ENCODE data around the gene NFATC3. TPM values are rescaled to one million over a fixed set of nuclear protein-coding genes. Genes with fewer than 3 reads are reported as not detected.

Gene NFATC3
- total RNA-seq, 1 experiment from 2014 or later = 33.0 TPM

DNA sequence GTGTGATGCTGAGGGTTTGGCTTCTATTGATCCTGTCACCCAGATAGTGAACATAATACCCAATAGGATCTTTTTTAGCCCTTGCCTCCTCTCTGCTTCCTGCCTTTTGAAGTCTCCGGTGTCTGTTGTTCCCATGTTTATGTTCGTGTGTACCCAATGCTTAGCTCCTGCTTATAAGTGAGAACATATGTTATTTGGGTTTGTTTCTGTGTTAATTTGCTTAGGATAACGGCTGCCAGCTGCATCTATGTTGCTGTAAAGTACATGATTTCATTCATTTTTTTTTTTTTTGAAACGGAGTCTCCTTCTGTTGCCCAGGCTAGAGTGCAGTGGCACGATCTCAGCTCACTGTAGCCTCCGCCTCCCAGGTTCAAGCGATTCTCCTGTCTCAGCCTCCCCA lies 39.1 kb upstream of the NFATC3 start:
- Histone ChIP-seq H2BK20ac (ENCODE audit: low read depth, low read length, poor library complexity, severe bottlenecking) (no peak overlapping the region), H4K20me1 (ENCODE audit: control insufficient read depth, insufficient read depth, insufficient read length) (no peaks in the 10 kb centered on the region), H2AFZ (ENCODE audit: low read length) (no peak overlapping the region), H2BK120ac (ENCODE audit: low read depth, low read length, poor library complexity, severe bottlenecking) (no peak overlapping the region), H3K23ac (ENCODE audit: insufficient read length, low read depth, low read length) (no peak overlapping the region), H2AK5ac (ENCODE audit: insufficient read length, low read length) (no peak overlapping the region), H3K4ac (ENCODE audit: low read depth, low read length) (no peak overlapping the region), H2BK5ac (ENCODE audit: insufficient read length, low read length) (no peak overlapping the region), H3K18ac (ENCODE audit: insufficient read length, low read depth, low read length) (no peak overlapping the region), H3T11ph (ENCODE audit: low read length) (no peak overlapping the region), H3K23me2 (ENCODE audit: insufficient read length, low read depth, low read length, poor library complexity, severe bottlenecking) (no peaks in the 10 kb centered on the region), H3K27me3 (ENCODE audit: insufficient read depth, low read length) (no peaks in the 10 kb centered on the region), H3K79me2 (ENCODE audit: insufficient read depth, low read length) (no peaks in the 10 kb centered on the region), H4K91ac (ENCODE audit: insufficient read length, low read depth, low read length) (no peak overlapping the region), H2BK15ac (ENCODE audit: low read depth, low read length) (no peak overlapping the region), H3K4me2 (ENCODE audit: insufficient read depth, insufficient read length, low read length) (no peak overlapping the region), H4K5ac (ENCODE audit: insufficient read length, low read depth, low read length) (no peak overlapping the region), H3K79me1 (ENCODE audit: insufficient read depth, low read depth, low read length, poor library complexity, severe bottlenecking) (no peaks in the 10 kb centered on the region), H3K4me1 (ENCODE audit: insufficient read depth, low read length) (no peaks in the 10 kb centered on the region), H3K27ac (ENCODE audit: insufficient read length, low read depth, low read length) (no peak overlapping the region), H3K56ac (ENCODE audit: insufficient read length, low read depth, low read length) (no peak overlapping the region), H3K14ac (ENCODE audit: insufficient read depth, low read length) (no peak overlapping the region), H2BK12ac (ENCODE audit: insufficient read length, low read depth, low read length) (no peak overlapping the region), H3K9me3 (ENCODE audit: control insufficient read depth, low read depth, low read length) (no peaks in the 10 kb centered on the region), H4K8ac (replicated peaks; ENCODE audit: insufficient read length, low read depth, low read length) (no peak overlapping the region), H3K9ac (ENCODE audit: extremely low read depth, insufficient read length, low read length) (no peak overlapping the region)
- H3K4me1 Mint-ChIP-seq = no peaks in the 10 kb centered on the region
- no peaks in the 10 kb centered on the region for H3K27me3 Mint-ChIP-seq (ENCODE audit: low read depth)
- no peak for DNase-seq
- WGBS (ENCODE audit: extremely low coverage, insufficient read length, low lambda C conversion rate) = no CpG with 5 or more reads among the region's 7 CpGs
- H3K27ac Mint-ChIP-seq = no peak overlapping the region; a peak in 1 of 7 replicates
- H3K36me3 Mint-ChIP-seq (ENCODE audit: insufficient read depth in 1 of 3, low read depth in 3 of 3) = peaks cover 4 to 16% (median 11%) of the 10 kb centered on the region in 3 experiments; a peak in 6 of 7 replicates
- no peaks in the 10 kb centered on the region for H3K9me3 Mint-ChIP-seq
- TF ChIP-seq, protein P1, sequence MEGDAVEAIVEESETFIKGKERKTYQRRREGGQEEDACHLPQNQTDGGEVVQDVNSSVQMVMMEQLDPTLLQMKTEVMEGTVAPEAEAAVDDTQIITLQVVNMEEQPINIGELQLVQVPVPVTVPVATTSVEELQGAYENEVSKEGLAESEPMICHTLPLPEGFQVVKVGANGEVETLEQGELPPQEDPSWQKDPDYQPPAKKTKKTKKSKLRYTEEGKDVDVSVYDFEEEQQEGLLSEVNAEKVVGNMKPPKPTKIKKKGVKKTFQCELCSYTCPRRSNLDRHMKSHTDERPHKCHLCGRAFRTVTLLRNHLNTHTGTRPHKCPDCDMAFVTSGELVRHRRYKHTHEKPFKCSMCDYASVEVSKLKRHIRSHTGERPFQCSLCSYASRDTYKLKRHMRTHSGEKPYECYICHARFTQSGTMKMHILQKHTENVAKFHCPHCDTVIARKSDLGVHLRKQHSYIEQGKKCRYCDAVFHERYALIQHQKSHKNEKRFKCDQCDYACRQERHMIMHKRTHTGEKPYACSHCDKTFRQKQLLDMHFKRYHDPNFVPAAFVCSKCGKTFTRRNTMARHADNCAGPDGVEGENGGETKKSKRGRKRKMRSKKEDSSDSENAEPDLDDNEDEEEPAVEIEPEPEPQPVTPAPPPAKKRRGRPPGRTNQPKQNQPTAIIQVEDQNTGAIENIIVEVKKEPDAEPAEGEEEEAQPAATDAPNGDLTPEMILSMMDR (conservative IDR thresholded peaks at IDR 0.05) = no peak
- no peak overlapping the region for H3K4me3 Mint-ChIP-seq
